BLaER1 treated with 17β-estradiol and CSF1 and Interleukin-3, amounts not matched to agents 10 nM and 100 nM (cell line): ENCODE results near the gene ADK.
A peak's percentile ranks its signal among the peaks of the same experiment; 100 is the strongest.

Experiments
- H3K27ac ChIP-seq, 11 experiments: shearing (Covaris generic); formaldehyde crosslinking; 2 replicates each; pipeline ENCODE4 v1.8.1; 2022
- H3K27me3 ChIP-seq, 11 experiments: shearing (Covaris generic); formaldehyde crosslinking; 2 replicates each; pipeline ENCODE4 v1.8.1; 2022
- H3K36me3 ChIP-seq, 11 experiments: shearing (Covaris generic); formaldehyde crosslinking; 2 replicates each; pipeline ENCODE4 v1.8.1; 2022
- H3K4me1 ChIP-seq, 10 experiments: shearing (Covaris generic); formaldehyde crosslinking; 2 replicates each; pipeline ENCODE4 v1.8.1; 2022
- H3K4me2 ChIP-seq, 11 experiments: shearing (Covaris generic); formaldehyde crosslinking; 2 replicates each; pipeline ENCODE4 v1.8.1; 2022
- H3K4me3 ChIP-seq, 10 experiments: shearing (Covaris generic); formaldehyde crosslinking; 2 replicates each; pipeline ENCODE4 v1.8.1; 2022
- H3K9ac ChIP-seq, 11 experiments: shearing (Covaris generic); formaldehyde crosslinking; 2 replicates each; pipeline ENCODE4 v1.8.1; 2022
- H3K9me3 ChIP-seq, 11 experiments: shearing (Covaris generic); formaldehyde crosslinking; replicated peaks in 1 of 11; 2 replicates each; pipeline ENCODE4 v1.8.1; 2022
- H4K20me1 ChIP-seq, 11 experiments: shearing (Covaris generic); formaldehyde crosslinking; 2 replicates each; pipeline ENCODE4 v1.8.1; 2022
- Cebpa-rat ChIP-seq, 11 experiments: shearing (Covaris generic); IDR thresholded peaks; 2 replicates each; pipeline ENCODE4 v1.8.1; 2022

Gene ADK

DNA sequence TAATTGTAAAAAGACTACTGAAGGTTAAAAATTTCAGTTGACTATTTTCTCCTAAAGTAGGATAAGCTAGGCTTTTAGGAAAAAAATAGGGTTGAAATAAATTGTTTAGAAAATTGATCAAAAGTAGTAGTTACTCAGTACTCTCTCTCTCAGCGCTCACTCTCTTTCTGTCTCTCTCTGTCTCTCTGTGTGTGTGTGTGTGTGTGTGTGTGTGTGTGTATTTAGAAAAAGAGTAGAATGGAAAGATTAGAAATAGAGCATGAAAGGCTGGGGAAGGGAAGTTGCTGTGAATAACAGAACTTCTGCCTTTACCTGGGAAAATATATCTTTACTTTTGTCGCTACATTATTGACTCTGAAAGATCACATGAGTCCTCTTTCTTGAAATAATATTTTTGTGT, 20.6 kb downstream of the ADK start:
- no peak for TF ChIP-seq Cebpa-rat (IDR thresholded peaks at IDR 0.05)

DNA sequence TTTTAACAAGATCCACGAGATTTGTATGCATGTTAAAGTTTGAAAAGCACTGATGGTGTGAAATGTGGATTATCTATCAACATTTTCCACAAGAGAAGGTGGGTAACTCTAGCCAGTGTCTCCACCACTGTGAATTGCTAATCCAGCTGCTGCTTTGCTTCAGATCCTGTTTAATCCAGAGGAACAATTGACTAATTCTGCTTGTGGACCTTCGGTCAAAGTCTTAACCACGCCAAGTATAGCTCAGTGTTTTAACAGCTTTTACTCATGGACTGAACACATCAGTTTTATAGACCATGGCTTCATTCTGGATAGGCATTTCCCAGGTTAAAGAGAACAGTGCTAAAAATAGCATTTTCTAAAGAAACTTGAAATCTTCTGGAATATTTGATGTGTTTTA, 23.5 kb downstream of the ADK start:
- Histone ChIP-seq H3K27me3 (no peaks in the 10 kb centered on the region), H3K4me2 (no peak overlapping the region), H3K9me3 (no peaks in the 10 kb centered on the region), H3K4me1 (peaks cover 39 to 67% (median 50%) of the 10 kb centered on the region in 10 experiments), H4K20me1 (peaks cover 0 to 13% (median 0%) of the 10 kb centered on the region in 11 experiments; a peak in 2 of 22 replicates), H3K4me3 (no peak overlapping the region), H3K36me3 (peaks cover 0 to 8% (median 0%) of the 10 kb centered on the region in 11 experiments; a peak in 6 of 22 replicates), H3K27ac (0 out of 22 replicates have a peak overlapping the region, but pooled peaks of 1 of the 11 experiments have one; percentile 87), H3K9ac (no peak overlapping the region)
- no peak for TF ChIP-seq Cebpa-rat (IDR thresholded peaks at IDR 0.05)

More for the DNA sequence above, 20.6 kb downstream of the ADK start:
- Histone ChIP-seq H3K4me1 (peaks cover 49 to 74% (median 58%) of the 10 kb centered on the region in 10 experiments), H3K9me3 (no peaks in the 10 kb centered on the region), H3K9ac (no peak overlapping the region), H3K4me3 (no peak overlapping the region), H3K27ac (peak overlapping the region in 2 of 11 experiments; percentile 1 to 24; a peak in 1 of 22 replicates), H3K4me2 (peak overlapping the region in 2 of 11 experiments; percentile 19 to 32; a peak in 2 of 22 replicates), H3K36me3 (peaks cover 0 to 4% (median 0%) of the 10 kb centered on the region in 11 experiments; a peak in 4 of 22 replicates), H4K20me1 (no peaks in the 10 kb centered on the region), H3K27me3 (no peaks in the 10 kb centered on the region)

DNA sequence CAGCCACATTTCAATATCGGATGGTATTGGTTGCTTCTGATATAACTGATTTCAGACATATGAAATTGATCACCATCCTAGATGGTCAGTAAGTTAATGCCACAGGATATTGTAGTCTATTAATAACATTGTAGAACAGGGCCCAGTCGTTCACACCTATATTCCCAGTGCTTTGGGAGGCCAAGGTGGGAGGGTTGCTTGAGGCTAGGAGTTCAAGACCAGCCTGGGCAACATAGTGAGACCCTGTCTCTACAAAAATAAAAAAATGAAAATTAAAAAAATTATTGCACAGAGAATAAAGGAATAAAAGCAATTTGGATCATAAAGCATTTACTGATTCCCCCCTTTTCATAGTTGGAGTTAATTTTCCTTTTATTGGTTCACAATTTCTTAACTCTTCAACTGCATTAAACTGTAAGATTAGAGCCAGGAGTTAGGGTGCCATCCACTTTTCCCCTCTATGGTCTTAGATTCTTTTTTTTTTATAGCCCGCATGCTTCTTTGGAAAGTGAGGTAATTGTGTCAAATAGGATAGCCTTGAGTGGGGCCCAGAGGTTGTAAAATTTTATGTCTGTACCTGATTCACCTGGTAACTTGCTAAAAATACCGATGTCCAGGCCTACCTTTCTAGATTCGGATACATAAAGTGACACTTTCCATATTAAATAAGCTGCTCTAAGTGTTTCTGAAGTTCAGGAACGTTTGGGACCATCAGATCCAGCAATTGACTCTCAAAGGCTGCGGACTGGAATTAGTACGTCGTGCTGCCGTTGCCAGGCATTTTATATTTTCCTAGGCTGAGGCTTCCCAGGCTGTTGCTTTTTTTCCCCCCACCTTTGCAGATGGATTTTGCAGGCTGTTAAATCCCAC, 24.7 kb downstream of the ADK start:
- no peaks in the 10 kb centered on the region for H3K27me3 ChIP-seq
- peaks cover 0 to 13% (median 0%) of the 10 kb centered on the region in 11 experiments; a peak in 2 of 22 replicates for H4K20me1 ChIP-seq
- peak overlapping the region; percentile 84 to 94 (median 89) for H3K9ac ChIP-seq
- H3K9me3 ChIP-seq = no peaks in the 10 kb centered on the region
- peaks cover 33 to 58% (median 44%) of the 10 kb centered on the region in 10 experiments for H3K4me1 ChIP-seq
- H3K36me3 ChIP-seq = peaks cover 0 to 10% (median 0%) of the 10 kb centered on the region in 11 experiments; a peak in 6 of 22 replicates
- TF ChIP-seq Cebpa-rat (IDR thresholded peaks at IDR 0.05) = no peak
- H3K4me2 ChIP-seq = peak overlapping the region; percentile 83 to 97 (median 92)
- peak overlapping the region; percentile 79 to 93 (median 87) for H3K27ac ChIP-seq
- H3K4me3 ChIP-seq = peak overlapping the region; percentile 70 to 93 (median 76)

DNA sequence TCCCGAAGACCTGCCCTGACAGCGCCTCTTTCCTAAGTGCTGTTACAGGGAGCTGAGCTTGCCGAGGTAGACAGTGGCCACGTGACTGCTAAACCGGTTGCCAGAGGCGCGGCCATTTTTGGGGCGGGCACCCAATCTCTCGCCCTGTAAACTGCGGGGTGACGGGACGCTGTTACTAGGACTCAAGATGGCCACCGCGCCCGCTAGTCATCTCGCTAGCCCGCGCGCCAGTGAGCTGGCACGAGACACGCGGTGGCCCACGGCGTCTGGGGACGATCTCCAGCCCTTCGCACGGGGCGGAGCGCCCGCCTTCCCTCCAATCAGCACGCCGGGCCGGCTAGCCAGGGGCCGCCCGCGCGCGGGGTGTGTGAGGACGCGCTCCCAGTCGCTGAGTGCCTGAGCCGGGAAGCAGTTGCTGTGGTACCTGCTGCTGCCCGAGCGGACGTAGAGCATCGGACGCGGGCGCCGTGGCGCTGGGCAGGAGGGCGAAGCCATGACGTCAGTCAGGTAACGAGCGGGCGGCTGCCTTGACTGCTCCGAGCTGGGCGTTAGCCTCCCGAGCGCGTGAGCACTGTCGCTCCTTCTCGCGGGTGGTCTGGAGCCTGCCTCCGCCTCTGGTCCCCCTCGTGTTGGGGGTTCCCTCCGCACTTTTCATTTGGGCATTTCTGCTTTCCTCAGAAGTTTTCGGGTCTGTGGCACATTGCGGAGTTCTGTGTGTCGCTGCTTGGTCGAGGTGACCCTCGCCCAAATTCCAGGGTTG, 25.5 kb downstream of the ADK start:
- peak overlapping the region; percentile 79 to 93 (median 87) for H3K27ac ChIP-seq
- H4K20me1 ChIP-seq = peaks cover 0 to 16% (median 0%) of the 10 kb centered on the region in 11 experiments; a peak in 3 of 22 replicates
- no peak for TF ChIP-seq Cebpa-rat (IDR thresholded peaks at IDR 0.05)
- peak overlapping the region; percentile 84 to 94 (median 89) for H3K9ac ChIP-seq
- no peaks in the 10 kb centered on the region for H3K27me3 ChIP-seq
- peaks cover 0 to 10% (median 0%) of the 10 kb centered on the region in 11 experiments; a peak in 6 of 22 replicates for H3K36me3 ChIP-seq
- H3K4me2 ChIP-seq = peak overlapping the region; percentile 83 to 97 (median 92)
- H3K4me1 ChIP-seq = peaks cover 31 to 54% (median 44%) of the 10 kb centered on the region in 10 experiments
- H3K9me3 ChIP-seq = no peaks in the 10 kb centered on the region
- H3K4me3 ChIP-seq = peak overlapping the region; percentile 70 to 93 (median 76)

DNA sequence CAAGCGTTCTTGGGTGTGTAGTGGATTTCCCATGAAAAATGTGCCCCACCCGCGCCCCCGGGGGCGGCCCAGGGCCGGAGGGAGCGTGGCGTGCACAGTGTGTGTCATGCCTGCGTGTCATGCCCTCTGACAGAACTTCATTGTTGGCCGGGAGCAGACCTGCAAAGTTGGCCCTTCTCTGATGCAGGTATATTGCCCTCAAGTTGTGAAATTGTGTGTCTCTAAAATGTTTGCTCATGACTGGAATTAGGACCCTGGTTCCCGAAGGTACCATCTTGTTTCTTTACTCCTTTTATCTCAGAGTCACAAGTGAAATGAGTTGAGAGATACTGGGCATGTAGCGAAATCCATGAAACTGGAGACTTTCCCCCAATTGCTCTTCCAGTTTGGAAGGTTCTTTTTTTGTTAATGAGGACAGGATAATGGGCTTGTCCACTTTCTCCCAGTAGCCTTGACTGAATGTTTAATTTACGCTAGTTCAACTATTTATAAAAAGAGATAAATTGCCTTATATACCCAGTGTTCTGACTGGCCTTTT, 26.2 kb downstream of the ADK start:
- H4K20me1 ChIP-seq = peaks cover 0 to 22% (median 0%) of the 10 kb centered on the region in 11 experiments; a peak in 5 of 22 replicates
- H3K9ac ChIP-seq = peak overlapping the region; percentile 84 to 94 (median 89)
- no peaks in the 10 kb centered on the region for H3K27me3 ChIP-seq
- H3K4me1 ChIP-seq = peaks cover 32 to 52% (median 43%) of the 10 kb centered on the region in 10 experiments
- peak overlapping the region; percentile 70 to 93 (median 76) for H3K4me3 ChIP-seq
- H3K9me3 ChIP-seq = no peaks in the 10 kb centered on the region
- peak overlapping the region; percentile 79 to 93 (median 87) for H3K27ac ChIP-seq
- H3K36me3 ChIP-seq = peaks cover 0 to 8% (median 0%) of the 10 kb centered on the region in 11 experiments; a peak in 6 of 22 replicates
- peak overlapping the region; percentile 75 to 97 (median 92) for H3K4me2 ChIP-seq
- no peak for TF ChIP-seq Cebpa-rat (IDR thresholded peaks at IDR 0.05)

DNA sequence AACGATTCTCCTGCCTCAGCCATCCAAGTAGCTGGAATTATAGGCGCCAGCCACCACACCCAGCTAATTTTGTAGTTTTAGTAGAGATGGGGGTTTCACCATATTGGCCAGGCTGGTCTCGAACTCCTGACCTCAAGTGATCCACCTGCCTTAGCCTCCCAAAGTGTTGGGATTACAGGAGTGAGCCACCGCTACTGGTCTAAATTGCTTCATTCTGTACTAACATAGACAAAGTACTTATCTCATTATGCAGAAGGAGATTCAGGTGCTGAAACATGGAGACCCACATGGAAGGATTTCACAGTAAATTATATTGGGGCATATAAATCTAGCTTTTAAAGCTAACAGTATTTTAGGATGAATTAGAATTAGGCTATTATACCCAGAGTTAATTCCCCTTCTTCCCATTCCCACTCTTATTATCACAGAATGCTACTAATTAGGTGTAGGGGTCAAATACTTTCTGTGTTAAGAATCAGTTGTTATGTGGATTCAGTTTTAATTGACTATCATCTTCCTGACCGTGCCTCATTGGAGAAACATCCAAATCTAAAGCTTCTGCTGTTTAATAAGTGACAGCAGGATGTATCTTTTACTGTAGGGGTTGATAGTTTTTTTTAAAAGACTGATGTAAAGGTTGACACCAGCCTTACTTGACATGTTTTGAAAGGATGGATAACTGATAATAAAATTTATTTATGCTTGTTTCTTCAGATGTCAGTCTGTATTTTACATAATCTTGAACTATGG, 27.2 kb downstream of the ADK start:
- H3K36me3 ChIP-seq = peaks cover 0 to 16% (median 1%) of the 10 kb centered on the region in 11 experiments; a peak in 6 of 22 replicates
- no peak for TF ChIP-seq Cebpa-rat (IDR thresholded peaks at IDR 0.05)
- no peaks in the 10 kb centered on the region for H3K9me3 ChIP-seq
- no peaks in the 10 kb centered on the region for H3K27me3 ChIP-seq
- peaks cover 30 to 51% (median 43%) of the 10 kb centered on the region in 10 experiments for H3K4me1 ChIP-seq
- H4K20me1 ChIP-seq = peaks cover 0 to 32% (median 6%) of the 10 kb centered on the region in 11 experiments; a peak in 8 of 22 replicates
- H3K9ac ChIP-seq = peak overlapping the region in 4 of 11 experiments; percentile 86 to 88 (median 86); a peak in 7 of 22 replicates
- H3K4me2 ChIP-seq = peak overlapping the region; percentile 75 to 97 (median 92)
- no peak overlapping the region for H3K27ac ChIP-seq
- peak overlapping the region; percentile 26 to 93 (median 76); a peak in 15 of 20 replicates for H3K4me3 ChIP-seq

DNA sequence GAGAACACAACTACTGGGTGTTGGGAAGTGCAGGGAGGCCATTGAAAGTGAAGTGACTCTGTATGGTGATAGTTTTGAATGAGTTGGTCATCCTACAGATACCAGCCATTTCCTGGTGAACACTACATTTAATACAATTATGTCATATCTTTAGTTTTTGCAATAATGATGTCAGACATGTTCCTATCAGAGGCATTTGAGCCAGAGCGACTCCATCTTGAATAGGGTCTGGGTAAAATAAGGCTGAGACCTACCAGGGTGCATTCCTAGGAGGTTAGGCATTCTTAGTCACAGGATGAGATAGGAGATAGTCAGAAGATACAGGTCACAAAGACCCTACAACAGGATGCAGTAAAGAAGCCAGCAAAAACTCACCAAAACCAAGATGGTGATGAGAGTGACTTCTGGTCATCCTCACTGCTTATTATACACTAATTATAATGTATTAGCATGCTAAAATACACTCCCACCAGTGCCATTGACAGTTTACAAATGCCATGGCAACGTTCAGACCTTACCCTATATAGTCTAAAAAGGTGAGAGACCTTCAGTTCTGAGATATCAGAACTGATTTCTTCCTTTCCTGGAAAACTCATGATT, 28.2 kb downstream of the ADK start:
- Histone ChIP-seq H3K27ac (no peak overlapping the region), H3K36me3 (peaks cover 0 to 21% (median 4%) of the 10 kb centered on the region in 11 experiments; a peak in 6 of 22 replicates), H3K4me1 (peaks cover 30 to 46% (median 39%) of the 10 kb centered on the region in 10 experiments), H3K4me2 (peak overlapping the region; percentile 75 to 97 (median 92); a peak in 20 of 22 replicates), H3K9ac (no peak overlapping the region), H3K4me3 (peak overlapping the region in 2 of 10 experiments; percentile 4 to 6; a peak in 1 of 20 replicates), H4K20me1 (peaks cover 0 to 42% (median 10%) of the 10 kb centered on the region in 11 experiments; a peak in 10 of 22 replicates), H3K27me3 (no peaks in the 10 kb centered on the region), H3K9me3 (no peaks in the 10 kb centered on the region)
- no peak for TF ChIP-seq Cebpa-rat (IDR thresholded peaks at IDR 0.05)
